GM08714 (cell line): ENCODE data around the gene COG5.
A peak's percentile ranks its signal among the peaks of the same experiment; 100 is the strongest.

ENCODE experiments used
- H3K4me3 ChIP-seq: fragments of 200-500 bp; sonication (Bioruptor generic); 2 replicates; pipeline ENCODE4 v1.5.1; 2014; ENCODE audit warnings: mild to moderate bottlenecking, low read length, inconsistent platforms
- ZNF274 ChIP-seq: IDR thresholded peaks from 2 replicates; pipeline ENCODE4 v1.6.1; 2012; ENCODE audit warnings: mild to moderate bottlenecking, low read depth, low read length

The COG5 gene

GRCh38 chr7:107563775-107564552 is at the start of gene COG5, which contains the start of gene DUS4L:
Gene COG5, minus strand, starts transcription at chr7:107563920. Its CDS starts 24 bp downstream, at chr7:107563896.
Gene DUS4L, plus strand, starts transcription at chr7:107563971. Its CDS starts 3,100 bp downstream, at chr7:107567071.
- no peak for TF ChIP-seq ZNF274

GRCh38 chr7:107613439-107613838 is 49.7 kb upstream of the COG5 start:
- no peak overlapping the region for H3K4me3 ChIP-seq
- TF ChIP-seq ZNF274: no peak

More at GRCh38 chr7:107563775-107564552, at the start of gene COG5, which contains the start of gene DUS4L:
- H3K4me3 ChIP-seq: peak within 1 kb of the TSS; percentile 90

DNA sequence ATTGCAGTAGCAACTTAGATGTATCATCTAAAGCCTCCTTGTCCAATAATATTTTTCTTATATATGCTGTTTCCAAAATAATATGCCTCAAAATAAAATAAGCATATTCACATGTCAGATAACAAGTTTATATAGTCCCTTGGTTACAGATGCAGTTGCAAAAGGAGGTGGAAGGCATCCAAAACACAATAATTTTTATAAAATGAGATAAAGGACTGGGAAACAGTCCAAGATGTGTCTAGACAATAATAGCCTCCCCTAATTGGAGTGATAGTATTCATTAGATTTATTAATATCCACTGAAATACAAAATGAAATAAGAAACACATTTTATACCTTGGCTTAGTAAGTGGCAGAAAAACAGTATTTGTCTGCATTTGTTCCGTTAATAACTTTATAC is 46.6 kb upstream of the COG5 start:
- no peak overlapping the region for H3K4me3 ChIP-seq
- TF ChIP-seq ZNF274: no peak

DNA sequence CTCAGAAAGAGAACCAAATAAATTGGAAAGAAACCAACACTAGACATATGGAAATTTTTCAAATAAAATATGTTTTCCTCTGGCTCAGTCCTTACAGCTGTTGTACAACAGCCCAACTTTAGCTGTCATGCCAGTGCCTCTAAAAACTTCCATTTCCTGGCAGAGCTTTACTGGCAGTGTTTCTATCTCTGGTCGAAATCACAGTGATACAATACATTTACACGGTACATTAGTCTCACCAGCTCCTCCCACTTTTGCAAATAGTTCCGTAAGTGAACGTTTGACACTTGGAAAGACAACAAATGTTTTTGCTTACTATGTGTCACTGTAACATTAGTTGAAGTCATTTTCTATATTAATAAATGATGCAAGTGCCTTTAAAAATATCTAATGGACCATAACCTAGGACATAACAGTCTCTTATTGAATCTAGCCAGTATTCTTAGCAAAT is 46.1 kb upstream of the COG5 start:
- no peak for TF ChIP-seq ZNF274
- no peak overlapping the region for H3K4me3 ChIP-seq

- no peak for TF ChIP-seq ZNF274
Observed at GRCh38 chr7:107606303-107606702, 42.6 kb upstream of the COG5 start.

DNA sequence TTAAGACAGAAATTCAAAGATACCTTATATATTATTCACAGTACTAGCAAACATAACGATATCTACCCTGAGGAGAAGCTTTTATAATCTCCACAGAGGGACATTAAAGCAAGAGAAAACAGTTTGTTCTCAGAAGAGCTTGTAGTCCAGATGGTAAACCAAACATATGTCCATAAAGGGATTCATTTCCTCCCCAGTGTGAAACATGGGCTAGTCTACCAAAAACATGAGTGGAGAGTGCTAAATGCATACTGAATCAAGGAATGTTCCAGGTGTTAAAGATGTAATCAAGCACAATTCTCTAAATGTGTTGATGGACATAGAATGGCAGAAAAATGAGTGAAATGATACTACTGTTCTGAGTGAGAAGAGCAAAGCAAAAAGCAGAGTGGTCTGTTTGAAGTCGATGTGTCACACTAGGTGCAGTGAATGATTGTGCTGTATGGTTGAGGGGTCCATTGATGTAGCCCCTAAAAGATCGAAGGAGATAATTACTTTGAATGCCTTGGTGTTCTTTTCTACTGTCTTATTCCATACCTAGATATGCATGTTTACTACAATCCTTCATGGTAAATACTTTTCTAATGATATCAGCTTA is 41.6 kb upstream of the COG5 start:
- no peak for TF ChIP-seq ZNF274
- H3K4me3 ChIP-seq: no peak overlapping the region

More at GRCh38 chr7:107606303-107606702, 42.6 kb upstream of the COG5 start:
- H3K4me3 ChIP-seq: no peak overlapping the region

DNA sequence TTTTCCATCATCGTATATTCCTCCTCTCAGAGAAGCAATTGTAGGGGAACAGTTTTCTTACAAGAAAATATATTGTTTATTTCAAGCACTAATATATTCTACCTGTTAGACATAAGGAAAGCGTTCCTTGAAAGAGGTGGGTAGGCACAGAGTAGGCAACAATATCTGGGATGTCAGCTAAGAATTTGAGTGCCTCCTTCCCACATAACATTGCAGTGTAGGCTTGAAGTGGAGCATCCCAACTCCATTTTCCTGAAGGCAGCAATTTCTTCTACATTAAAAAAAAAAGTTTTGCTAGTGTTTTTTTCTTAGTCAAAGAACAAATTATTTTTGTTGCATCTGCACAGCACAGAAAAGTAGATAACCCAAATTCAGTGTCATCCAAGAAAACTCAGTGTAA is 37.1 kb upstream of the COG5 start:
- no peak for TF ChIP-seq ZNF274
- H3K4me3 ChIP-seq: no peak overlapping the region

- no peak overlapping the region for H3K4me3 ChIP-seq
- TF ChIP-seq ZNF274: no peak
Observed at GRCh38 chr7:107599262-107599661, 35.5 kb upstream of the COG5 start.

GRCh38 chr7:107597953-107598352 is 34.2 kb upstream of the COG5 start:
- no peak for TF ChIP-seq ZNF274
- H3K4me3 ChIP-seq: no peak overlapping the region

- TF ChIP-seq ZNF274: no peak
- no peak overlapping the region for H3K4me3 ChIP-seq
Observed at GRCh38 chr7:107597582-107597916, 33.8 kb upstream of the COG5 start.

DNA sequence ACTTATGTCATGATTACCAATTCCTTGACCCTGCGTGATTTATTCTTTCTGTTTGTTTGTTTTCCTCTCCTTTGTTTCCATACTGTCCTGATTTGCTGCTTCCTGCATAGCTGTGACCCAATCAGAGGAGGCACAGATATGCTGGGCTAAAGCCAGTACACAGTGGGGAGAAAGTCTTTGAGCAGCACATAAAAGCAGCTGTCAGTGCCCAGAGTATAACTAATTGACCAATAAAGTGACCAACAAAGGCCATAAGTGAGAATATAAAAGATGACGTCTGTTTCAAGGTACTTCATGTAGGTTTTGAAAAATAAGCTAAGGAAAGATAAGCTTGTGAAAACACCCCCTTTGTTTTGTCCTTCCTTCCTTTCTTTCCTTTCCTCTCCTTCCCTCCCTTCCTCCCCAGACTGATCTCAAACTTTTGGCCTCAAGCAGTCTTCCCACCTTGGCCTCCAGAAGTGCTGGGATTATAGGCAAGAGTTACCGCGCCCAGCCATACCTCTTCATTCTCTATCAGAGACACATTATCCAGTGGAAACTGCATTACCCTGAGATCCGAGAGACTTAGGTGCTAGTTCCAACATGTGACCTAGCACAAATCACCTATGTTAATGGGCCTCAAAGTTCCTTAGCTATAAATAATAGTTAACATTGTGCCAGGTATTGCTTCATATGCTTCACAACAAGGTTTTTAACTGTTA is 33.3 kb upstream of the COG5 start:
- TF ChIP-seq ZNF274: no peak
- no peak overlapping the region for H3K4me3 ChIP-seq

GRCh38 chr7:107594961-107595737 is 31.4 kb upstream of the COG5 start:
- no peak overlapping the region for H3K4me3 ChIP-seq
- no peak for TF ChIP-seq ZNF274

DNA sequence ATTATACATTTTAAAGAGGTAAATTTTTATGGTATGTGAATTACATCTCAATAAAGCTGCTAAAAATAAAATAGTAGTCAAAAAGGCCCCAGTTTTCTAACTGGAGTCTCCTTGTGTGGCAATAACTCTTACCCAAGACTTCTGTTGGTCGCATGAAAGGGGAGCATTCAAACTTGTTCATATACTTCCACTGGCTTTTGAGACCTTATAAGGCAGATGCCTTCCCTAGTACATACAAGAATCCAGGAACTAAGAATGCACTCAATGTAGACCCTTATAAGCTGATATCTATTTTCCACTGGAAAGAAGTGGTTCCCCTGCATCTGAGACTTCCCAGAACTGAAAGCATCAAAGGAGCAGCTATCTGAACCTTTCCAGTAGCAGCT is 29.3 kb upstream of the COG5 start:
- no peak for TF ChIP-seq ZNF274
- H3K4me3 ChIP-seq: no peak overlapping the region

- no peak for TF ChIP-seq ZNF274
- no peak overlapping the region for H3K4me3 ChIP-seq
Observed at GRCh38 chr7:107592361-107593024, 28.8 kb upstream of the COG5 start.

DNA sequence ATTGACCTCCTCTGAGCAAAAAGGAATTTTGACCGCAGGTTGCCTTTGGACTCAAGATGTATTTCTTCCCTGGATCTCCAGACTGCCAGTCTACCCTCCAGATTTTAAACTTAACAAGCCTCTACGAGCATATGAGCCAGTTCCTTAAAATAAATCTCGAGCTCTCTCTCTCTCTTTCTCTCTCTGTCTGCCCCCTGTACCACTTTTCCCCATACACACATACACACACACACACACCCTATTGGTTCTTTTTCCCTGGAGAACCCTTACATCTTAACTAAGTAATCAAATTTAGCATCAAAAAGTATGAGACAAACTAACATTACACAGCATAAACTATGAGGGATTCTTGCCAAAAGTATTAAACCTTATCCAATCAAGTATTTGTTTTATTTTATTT is 27.7 kb upstream of the COG5 start:
- no peak for TF ChIP-seq ZNF274
- no peak overlapping the region for H3K4me3 ChIP-seq
